Melanocyte of skin (primary cell): ENCODE measurements around the gene GOLGA8T. TPM values are rescaled to one million over a fixed set of nuclear protein-coding genes. Genes with fewer than 3 reads are reported as not detected.

ENCODE experiments used
- small RNA-seq, 2 donors: library from RNA; depleted of rRNA; stranded (forward); fragments of <200 nt; gene quantifications; one replicate each; pipeline ENCODE3, GENCODE V24; 2012
- total RNA-seq, 2 donors: library from RNA; depleted of rRNA; stranded (reverse); fragments of >200 nt; gene quantifications; 2 replicates each; pipeline ENCODE4 v1.2.3, GENCODE V29; 2012

The GOLGA8T gene
- not detected for total RNA-seq

DNA sequence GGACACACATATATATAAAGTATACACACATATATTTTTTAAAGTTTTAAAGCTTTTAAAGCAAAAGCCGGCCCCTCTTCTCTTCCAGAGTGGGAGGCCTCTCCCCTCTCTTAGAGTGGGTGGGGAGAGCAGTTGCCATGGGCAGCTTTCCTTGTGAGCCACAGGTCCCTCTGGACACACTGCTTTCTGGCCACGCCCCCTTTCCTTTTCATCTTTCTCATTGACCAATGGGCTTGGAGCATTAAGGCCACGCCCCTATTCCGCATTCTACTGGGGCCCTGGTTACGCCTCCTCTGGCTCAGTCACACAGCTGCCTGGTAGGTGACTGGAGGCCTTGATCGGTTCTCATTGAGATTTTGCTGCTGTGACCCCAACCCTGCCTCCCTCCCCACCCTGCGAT lies at the start of gene GOLGA8T:
TSS of gene GOLGA8T (plus strand) at position 301 of the 400 bp plus-strand sequence. CDS start at position 399, 98 bp downstream.

Small RNAs within 50 kb of the gene (small RNA-seq; reads per million reads assigned to genes)
- gene AC120045.2 (0 reads per million in 2 donors), gene RF00096 (0 reads per million in 2 donors), gene RN7SL469P (0 reads per million in 2 donors), gene RN7SL673P (0 reads per million in 2 donors)

Other genes starting within 250 kb of the GOLGA8T start
- gene GOLGA8J, start 52.1 kb upstream of the GOLGA8T start, total RNA-seq, result not detected